HCT116 (cell line): Measurements from ENCODE around the gene HLA-DOA. TPM values are rescaled to one million over a fixed set of nuclear protein-coding genes. Genes with fewer than 3 reads are reported as not detected.

Experiments used
- ATAC-seq: fragments of 200-7000 bp; cut with Tn5 transposase; 2 replicates; pipeline ENCODE4 v1.9.1; 2020; ENCODE audit warnings: mild to moderate bottlenecking, moderate library complexity
- BruUV-seq: library from RNA; stranded (reverse); fragments of 400-500 nt; replicated peaks from 2 replicates; lab custom pipeline; 2021; lab: Mats Ljungman, UMichigan
- CTCF ChIA-PET: fragments of 300-600 bp; sonication (Branson Sonifier 250); formaldehyde crosslinking; loops from one replicate; lab custom pipeline; 2021; ENCODE audit warnings: antibody characterized with exemption; lab: Charles Lee
- POLR2A ChIA-PET: fragments of 300-600, 350-600 bp; sonication (Branson Sonifier 250); formaldehyde crosslinking; loops from one replicate; lab custom pipeline; 2021; ENCODE audit warnings: antibody characterized with exemption; lab: Charles Lee
- RAD21 ChIA-PET, 2 experiments: fragments of 300-600 bp; sonication (Branson Sonifier 250); formaldehyde crosslinking; loops; one replicate each; lab custom pipeline; 2023; ENCODE audit warnings: low total read pairs in 2 of 2; ENCODE audit not compliant: uncharacterized antibody in 2 of 2, unreplicated experiment in 2 of 2, low non-redundant PET in 1 of 2; lab: Charles Lee
- DNase-seq: peaks from one replicate; pipeline ENCODE4 v3.0.0-alpha.2; 2010; ENCODE audit warnings: low read depth, low spot score
- H2AFZ ChIP-seq: fragments of 200-600 bp; shearing (Covaris generic), sonication (generic); 2 replicates; pipeline ENCODE4 v1.6.1; 2017; ENCODE audit warnings: low read depth, mixed run types, mixed read lengths, antibody characterized with exemption, low read length; ENCODE audit not compliant: poor library complexity, severe bottlenecking
- H3K27ac ChIP-seq: 2 replicates; pipeline ENCODE4 v1.5.1; 2012; ENCODE audit warnings: low read depth, low read length
- H3K27me3 ChIP-seq: fragments of 200-600 bp; sonication (generic); 2 replicates; pipeline ENCODE4 v1.6.1; 2016; ENCODE audit warnings: mixed run types, low read length, mixed read lengths; ENCODE audit not compliant: insufficient read depth
- H3K36me3 ChIP-seq, 2 experiments: fragments of 200-500 bp in 1 of 2; fragments of 200-600 bp in 1 of 2; sonication (Bioruptor generic) in 1 of 2; sonication (generic) in 1 of 2; 2 replicates each; pipeline versions ENCODE4 v1.5.1 to v1.6.1; 2014 to 2016; ENCODE audit warnings: low read length in 2 of 2, inconsistent platforms in 1 of 2, mixed read lengths in 1 of 2, mixed run types in 1 of 2; ENCODE audit not compliant: insufficient read depth in 2 of 2, control insufficient read depth in 1 of 2
- H3K4me1 ChIP-seq, 2 experiments: fragments of 200-600 bp in 1 of 2; sonication (generic) in 1 of 2; 2 replicates each; pipeline versions ENCODE4 v1.5.1 to v1.6.1; 2012 to 2017; ENCODE audit warnings: low read length in 2 of 2, inconsistent platforms in 1 of 2, mild to moderate bottlenecking in 1 of 2, mixed read lengths in 1 of 2, mixed run types in 1 of 2, moderate library complexity in 1 of 2; ENCODE audit not compliant: insufficient read depth in 2 of 2, control insufficient read depth in 1 of 2
- H3K4me2 ChIP-seq: fragments of 200-600 bp; sonication (generic); 2 replicates; pipeline ENCODE4 v1.6.1; 2017; ENCODE audit warnings: mixed run types, low read length, mixed read lengths
- H3K4me3 ChIP-seq, 2 experiments: fragments of 200-600 bp in 1 of 2; sonication (generic) in 1 of 2; replicated peaks in 1 of 2; 2 replicates each; pipeline ENCODE4 v1.5.1; 2011 to 2016; ENCODE audit warnings: low read length in 2 of 2, control low read depth in 1 of 2, low read depth in 1 of 2, mild to moderate bottlenecking in 1 of 2, mixed read lengths in 1 of 2, mixed run types in 1 of 2
- H3K79me2 ChIP-seq: fragments of 200-600 bp; sonication (generic); 2 replicates; pipeline ENCODE4 v1.6.1; 2017; ENCODE audit warnings: mild to moderate bottlenecking, mixed run types, low read length, moderate library complexity, mixed read lengths; ENCODE audit not compliant: insufficient read depth
- H3K9ac ChIP-seq: fragments of 200-600 bp; sonication (generic); 2 replicates; pipeline ENCODE4 v1.6.1; 2016; ENCODE audit warnings: low read length, mixed read lengths
- H3K9me2 ChIP-seq: fragments of 200-600 bp; sonication (generic), shearing (Covaris generic); 2 replicates; pipeline ENCODE4 v1.6.1; 2017; ENCODE audit warnings: mixed run types, mild to moderate bottlenecking, moderate library complexity; ENCODE audit not compliant: insufficient read depth
- H3K9me3 ChIP-seq, 2 experiments: fragments of 200-500 bp in 1 of 2; fragments of 200-600 bp in 1 of 2; sonication (Bioruptor generic) in 1 of 2; sonication (generic) in 1 of 2; 2 replicates each; pipeline ENCODE4 v1.6.1; 2014 to 2017; ENCODE audit warnings: low read length in 2 of 2, mixed read lengths in 2 of 2, inconsistent platforms in 1 of 2, low read depth in 1 of 2, mild to moderate bottlenecking in 1 of 2, mixed run types in 1 of 2, moderate library complexity in 1 of 2; ENCODE audit not compliant: control insufficient read depth in 1 of 2, insufficient read depth in 1 of 2
- H4K20me1 ChIP-seq: fragments of 200-600 bp; sonication (generic), shearing (Covaris generic); 2 replicates; pipeline ENCODE4 v1.6.1; 2017; ENCODE audit warnings: mixed run types, mild to moderate bottlenecking, moderate library complexity; ENCODE audit not compliant: insufficient read depth
- POLR2A ChIP-seq: IDR thresholded peaks from 2 replicates; pipeline ENCODE4 v1.7.0; 2011; ENCODE audit warnings: borderline replicate concordance; ENCODE audit not compliant: insufficient read depth, insufficient read length; ENCODE audit errors: extremely low read depth
- POLR2AphosphoS5 ChIP-seq: IDR thresholded peaks from 2 replicates; pipeline ENCODE4 v1.6.1; 2011; ENCODE audit warnings: mild to moderate bottlenecking, low read depth, low read length, moderate library complexity
- intact Hi-C: fragments of 100-400 bp; cut with micrococcal nuclease; formaldehyde crosslinking; loops from 2 replicates; pipeline ENCODE4 v1.10.0; 2022
- total RNA-seq: library from RNA; stranded (reverse); gene quantifications from one replicate; pipeline ENCODE4 v1.2.1, GENCODE V29; 2021; ENCODE audit not compliant: unreplicated experiment
- TF ChIP-seq, protein P1 (sequence below), 3 experiments: fragments of 200-600 bp in 1 of 3; sonication (generic) in 1 of 3; IDR thresholded peaks in 2 of 3; conservative IDR thresholded peaks in 1 of 3; 2 replicates each; pipeline ENCODE4 v1.5.1; 2012 to 2017; ENCODE audit warnings: low read depth in 2 of 3, low read length in 2 of 3, antibody characterized with exemption in 1 of 3, borderline replicate concordance in 1 of 3, control low read depth in 1 of 3, mild to moderate bottlenecking in 1 of 3, mixed read lengths in 1 of 3, mixed run types in 1 of 3, moderate library complexity in 1 of 3; ENCODE audit not compliant: insufficient read depth in 1 of 3
- TF ChIP-seq, protein P2 (sequence below): IDR thresholded peaks from 2 replicates; pipeline ENCODE4 v1.6.1; 2011; ENCODE audit warnings: mild to moderate bottlenecking, low read length, moderate library complexity; ENCODE audit not compliant: insufficient replicate concordance; ENCODE audit errors: extremely low read depth

HLA-DOA gene
- total RNA-seq, 1 experiment from 2014 or later = 0.39 TPM

DNA sequence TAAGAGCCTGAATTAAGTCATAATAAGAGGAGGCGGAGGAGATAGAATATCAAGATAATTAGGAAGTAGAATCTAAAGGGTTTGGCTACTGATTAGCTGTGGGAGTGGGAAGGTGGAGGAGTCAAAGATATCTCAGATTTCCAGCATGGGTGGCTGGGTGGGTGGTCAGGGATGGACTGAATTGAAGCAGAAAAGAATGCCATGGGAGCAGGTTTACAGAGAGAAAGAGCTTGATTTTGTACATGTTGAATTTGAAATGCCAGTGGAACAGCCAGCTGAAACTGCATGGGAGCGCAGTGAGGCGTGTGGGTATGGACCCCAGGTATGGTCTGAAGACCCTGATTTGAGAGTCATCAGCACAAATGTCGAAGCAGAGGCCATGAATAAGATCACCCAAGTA is 55.1 kb downstream of the HLA-DOA start:
- RAD21 ChIA-PET = no interaction called here
- H3K27me3 ChIP-seq = no peaks in the 10 kb centered on the region
- 0 out of 2 replicates have a peak, but pooled peaks cover under 1% of the 10 kb centered on the region for H3K79me2 ChIP-seq
- no peak for ATAC-seq
- no TSS peak for BruUV-seq
- no peaks in the 10 kb centered on the region for H4K20me1 ChIP-seq
- no peaks in the 10 kb centered on the region for H3K9me2 ChIP-seq
- H3K9me3 ChIP-seq = no peaks in the 10 kb centered on the region
- H3K27ac ChIP-seq = no peak overlapping the region
- CTCF ChIA-PET = interaction anchor here (1.0 to 3.8 kb wide), 10 partner anchors 9 to 116 kb away, joined by 3 to 73 read pairs (median 14); partner anchors contain the start of genes BRD2, HLA-DMB and TAP2
- POLR2A ChIA-PET = interaction anchor here (1.2 to 8.1 kb wide), 2 partner anchors 10 to 14 kb away, joined by 3 to 143 read pairs; partner anchors contain the start of gene BRD2
- H2AFZ ChIP-seq = no peak overlapping the region
- no peak for DNase-seq
- H3K36me3 ChIP-seq = no peaks in the 10 kb centered on the region
- no peak overlapping the region for H3K4me2 ChIP-seq
- H3K4me3 ChIP-seq = no peak overlapping the region
- TF ChIP-seq, protein P1, sequence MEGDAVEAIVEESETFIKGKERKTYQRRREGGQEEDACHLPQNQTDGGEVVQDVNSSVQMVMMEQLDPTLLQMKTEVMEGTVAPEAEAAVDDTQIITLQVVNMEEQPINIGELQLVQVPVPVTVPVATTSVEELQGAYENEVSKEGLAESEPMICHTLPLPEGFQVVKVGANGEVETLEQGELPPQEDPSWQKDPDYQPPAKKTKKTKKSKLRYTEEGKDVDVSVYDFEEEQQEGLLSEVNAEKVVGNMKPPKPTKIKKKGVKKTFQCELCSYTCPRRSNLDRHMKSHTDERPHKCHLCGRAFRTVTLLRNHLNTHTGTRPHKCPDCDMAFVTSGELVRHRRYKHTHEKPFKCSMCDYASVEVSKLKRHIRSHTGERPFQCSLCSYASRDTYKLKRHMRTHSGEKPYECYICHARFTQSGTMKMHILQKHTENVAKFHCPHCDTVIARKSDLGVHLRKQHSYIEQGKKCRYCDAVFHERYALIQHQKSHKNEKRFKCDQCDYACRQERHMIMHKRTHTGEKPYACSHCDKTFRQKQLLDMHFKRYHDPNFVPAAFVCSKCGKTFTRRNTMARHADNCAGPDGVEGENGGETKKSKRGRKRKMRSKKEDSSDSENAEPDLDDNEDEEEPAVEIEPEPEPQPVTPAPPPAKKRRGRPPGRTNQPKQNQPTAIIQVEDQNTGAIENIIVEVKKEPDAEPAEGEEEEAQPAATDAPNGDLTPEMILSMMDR (IDR thresholded peaks at IDR 0.05 in 2 of 3, conservative IDR thresholded peaks at IDR 0.05 in 1 of 3; ENCODE audit: borderline replicate concordance in 1 of 3, insufficient read depth in 1 of 3, low read depth in 2 of 3, low read length in 2 of 3) = no peak
- TF ChIP-seq POLR2AphosphoS5 (no peak), POLR2A (no peak)
- TF ChIP-seq, protein P2, sequence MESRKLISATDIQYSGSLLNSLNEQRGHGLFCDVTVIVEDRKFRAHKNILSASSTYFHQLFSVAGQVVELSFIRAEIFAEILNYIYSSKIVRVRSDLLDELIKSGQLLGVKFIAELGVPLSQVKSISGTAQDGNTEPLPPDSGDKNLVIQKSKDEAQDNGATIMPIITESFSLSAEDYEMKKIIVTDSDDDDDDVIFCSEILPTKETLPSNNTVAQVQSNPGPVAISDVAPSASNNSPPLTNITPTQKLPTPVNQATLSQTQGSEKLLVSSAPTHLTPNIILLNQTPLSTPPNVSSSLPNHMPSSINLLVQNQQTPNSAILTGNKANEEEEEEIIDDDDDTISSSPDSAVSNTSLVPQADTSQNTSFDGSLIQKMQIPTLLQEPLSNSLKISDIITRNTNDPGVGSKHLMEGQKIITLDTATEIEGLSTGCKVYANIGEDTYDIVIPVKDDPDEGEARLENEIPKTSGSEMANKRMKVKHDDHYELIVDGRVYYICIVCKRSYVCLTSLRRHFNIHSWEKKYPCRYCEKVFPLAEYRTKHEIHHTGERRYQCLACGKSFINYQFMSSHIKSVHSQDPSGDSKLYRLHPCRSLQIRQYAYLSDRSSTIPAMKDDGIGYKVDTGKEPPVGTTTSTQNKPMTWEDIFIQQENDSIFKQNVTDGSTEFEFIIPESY = no peak
- H3K9ac ChIP-seq = no peak overlapping the region
- intact Hi-C loops = no loop called here
- H3K4me1 ChIP-seq = peaks cover 0 to 17% of the 10 kb centered on the region in 2 experiments; a peak in 2 of 4 replicates

Other genes with a start within 250 kb of the HLA-DOA start
- gene HLA-DQB2, start 246.1 kb downstream of the HLA-DOA start, total RNA-seq = 1.8 TPM
- 0.64 TPM for gene HLA-DOB, start 192.6 kb downstream of the HLA-DOA start, total RNA-seq
- gene TAP2, start 170.9 kb downstream of the HLA-DOA start, total RNA-seq = 59.9 TPM
- 0.96 TPM for gene PSMB8, start 165.5 kb downstream of the HLA-DOA start, total RNA-seq
- gene TAP1, start 155.9 kb downstream of the HLA-DOA start, total RNA-seq = 32.2 TPM
- gene PSMB9, start 155.4 kb downstream of the HLA-DOA start, total RNA-seq = 8.1 TPM
- gene HLA-DMB, start 68.6 kb downstream of the HLA-DOA start, total RNA-seq = 3.3 TPM
- 12.1 TPM for gene HLA-DMA, start 56.5 kb downstream of the HLA-DOA start, total RNA-seq
- 260 TPM for gene BRD2, start 41.0 kb downstream of the HLA-DOA start, total RNA-seq
- gene HLA-DPA1, start 64.1 kb upstream of the HLA-DOA start, total RNA-seq = 0.89 TPM
- gene HLA-DPB1, start 66.4 kb upstream of the HLA-DOA start, total RNA-seq = 1.5 TPM
- 7.6 TPM for gene COL11A2, start 182.9 kb upstream of the HLA-DOA start, total RNA-seq
- 49.9 TPM for gene RXRB, start 191.1 kb upstream of the HLA-DOA start, total RNA-seq
- gene SLC39A7, start 191.3 kb upstream of the HLA-DOA start, total RNA-seq = 130 TPM
- 22.0 TPM for gene HSD17B8, start 195.1 kb upstream of the HLA-DOA start, total RNA-seq
- gene RING1, start 198.9 kb upstream of the HLA-DOA start, total RNA-seq = 45.9 TPM